OCI-LY3 (cell line): ENCODE measurements around the gene CAMSAP2.

ENCODE experiments used
- H2AFZ ChIP-seq: fragments of 200-600, 300-600 bp; shearing (Covaris generic); 2 replicates; pipeline ENCODE4 v1.6.0; 2014; ENCODE audit warnings: antibody characterized with exemption, low read depth, low read length
- H3K27ac ChIP-seq: fragments of 200-600, 300-600 bp; sonication (generic); 2 replicates; pipeline ENCODE4 v1.5.1; 2014; ENCODE audit warnings: mild to moderate bottlenecking, low read length, moderate library complexity, mixed read lengths
- H3K27me3 ChIP-seq: fragments of 200-600, 300-600 bp; sonication (generic); 2 replicates; pipeline ENCODE4 v1.6.1; 2014; ENCODE audit warnings: low read depth, low read length, mixed read lengths
- H3K36me3 ChIP-seq: fragments of 200-600, 300-600 bp; sonication (generic); replicated peaks from 2 replicates; pipeline ENCODE3; 2014; ENCODE audit warnings: low read depth, low read length, mixed read lengths
- H3K4me1 ChIP-seq: fragments of 300-600, 200-600 bp; sonication (generic); 2 replicates; pipeline ENCODE4 v1.6.1; 2014; ENCODE audit warnings: low read length, mixed read lengths
- H3K4me2 ChIP-seq: fragments of 200-600, 300-600 bp; sonication (generic); 2 replicates; pipeline ENCODE4 v1.6.1; 2014; ENCODE audit warnings: low read length, mixed read lengths
- H3K4me3 ChIP-seq: fragments of 300-600, 200-600 bp; sonication (generic); 2 replicates; pipeline ENCODE4 v1.5.1; 2014; ENCODE audit warnings: antibody characterized with exemption, mild to moderate bottlenecking, low read length, moderate library complexity
- H3K79me2 ChIP-seq: fragments of 300-600, 200-600 bp; shearing (Covaris generic); 2 replicates; pipeline ENCODE4 v1.6.1; 2014; ENCODE audit warnings: mild to moderate bottlenecking, low read length, mixed read lengths
- H3K9ac ChIP-seq: fragments of 300-600, 200-600 bp; shearing (Covaris generic); 2 replicates; pipeline ENCODE4 v1.6.0; 2014; ENCODE audit warnings: mild to moderate bottlenecking, low read length, moderate library complexity
- H3K9me3 ChIP-seq: fragments of 200-600, 300-600 bp; shearing (Covaris generic); 2 replicates; pipeline ENCODE4 v1.6.1; 2014; ENCODE audit warnings: low read length, mixed read lengths; ENCODE audit not compliant: insufficient read depth
- H4K20me1 ChIP-seq: fragments of 200-600, 300-600 bp; sonication (generic); 2 replicates; pipeline ENCODE4 v1.6.1; 2016; ENCODE audit warnings: low read length, mixed read lengths; ENCODE audit not compliant: insufficient read depth
- CTCF ChIP-seq: fragments of 200-600, 300-600 bp; sonication (generic); IDR thresholded peaks from 2 replicates; pipeline ENCODE4 v1.5.1; 2014; ENCODE audit warnings: antibody characterized with exemption, low read length, low read depth
- EZH2phosphoT487 ChIP-seq: fragments of 200-600 bp; shearing (Covaris generic); IDR thresholded peaks from 2 replicates; pipeline ENCODE4 v1.6.1; 2018; ENCODE audit warnings: antibody characterized with exemption, mixed run types, low read depth

The CAMSAP2 gene

DNA sequence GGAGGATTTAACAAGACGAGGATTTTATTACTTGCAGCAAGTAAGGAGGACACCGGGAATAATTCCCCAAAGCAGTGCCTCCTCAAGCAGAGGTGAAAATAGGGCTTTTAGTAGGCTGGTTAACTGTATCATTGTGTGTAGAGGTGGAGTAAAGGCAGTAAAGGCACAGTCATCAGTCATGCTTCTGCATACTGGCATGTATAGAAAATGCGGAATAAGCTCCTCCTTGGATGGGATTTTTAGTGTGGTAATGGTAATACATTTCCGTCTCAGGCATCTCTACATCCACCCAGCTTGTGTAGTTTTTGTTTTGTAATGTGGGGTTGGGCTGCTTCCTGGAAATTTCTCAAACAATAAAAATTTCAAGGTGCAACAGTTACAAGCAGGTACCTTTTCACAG lies 106.7 kb downstream of the CAMSAP2 start:
- Histone ChIP-seq H3K27ac (no peak overlapping the region), H3K9ac (no peak overlapping the region), H4K20me1 (no peaks in the 10 kb centered on the region), H3K4me3 (no peak overlapping the region), H3K36me3 (peaks cover 20% of the 10 kb centered on the region), H3K4me1 (peaks cover 2% of the 10 kb centered on the region; the same call in 1 of the 2 replicates), H3K27me3 (no peaks in the 10 kb centered on the region), H3K4me2 (no peak overlapping the region), H3K79me2 (no peaks in the 10 kb centered on the region), H2AFZ (no peak overlapping the region), H3K9me3 (no peaks in the 10 kb centered on the region)
- no peak for TF ChIP-seq CTCF
- no peak for TF ChIP-seq EZH2phosphoT487

DNA sequence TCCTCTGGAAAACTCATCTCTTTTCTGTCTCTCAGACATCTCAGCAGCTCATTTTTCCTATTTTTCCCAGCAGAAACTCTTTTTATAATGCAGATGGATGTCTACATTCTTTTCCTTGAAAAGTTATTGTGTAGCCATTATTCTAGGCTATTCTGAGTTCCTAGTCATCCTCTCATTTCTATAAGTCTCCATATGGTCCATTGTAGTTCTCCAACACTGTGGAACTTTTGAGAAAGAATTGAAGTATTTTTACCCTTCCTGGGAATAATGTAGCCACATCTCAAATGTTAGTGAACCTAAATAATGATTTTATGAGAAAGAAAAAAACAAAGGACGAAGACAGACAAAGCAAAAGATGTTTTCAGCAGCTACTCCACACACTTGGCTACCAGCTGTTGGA lies 107.7 kb downstream of the CAMSAP2 start:
- H3K4me2 ChIP-seq = no peak overlapping the region
- H3K4me1 ChIP-seq = peaks cover 2% of the 10 kb centered on the region; the same call in 1 of the 2 replicates
- H3K4me3 ChIP-seq = no peak overlapping the region
- H4K20me1 ChIP-seq = no peaks in the 10 kb centered on the region
- H3K9me3 ChIP-seq = no peaks in the 10 kb centered on the region
- H3K36me3 ChIP-seq = peaks cover 20% of the 10 kb centered on the region
- TF ChIP-seq CTCF (no peak), EZH2phosphoT487 (no peak)
- H3K9ac ChIP-seq = no peak overlapping the region
- no peaks in the 10 kb centered on the region for H3K27me3 ChIP-seq
- no peaks in the 10 kb centered on the region for H3K79me2 ChIP-seq
- H3K27ac ChIP-seq = no peak overlapping the region
- no peak overlapping the region for H2AFZ ChIP-seq

- H3K79me2 ChIP-seq = no peaks in the 10 kb centered on the region
- H4K20me1 ChIP-seq = no peaks in the 10 kb centered on the region
- H2AFZ ChIP-seq = no peak overlapping the region
- no peaks in the 10 kb centered on the region for H3K4me1 ChIP-seq
- peaks cover 25% of the 10 kb centered on the region for H3K36me3 ChIP-seq
- no peak overlapping the region for H3K4me2 ChIP-seq
- no peaks in the 10 kb centered on the region for H3K27me3 ChIP-seq
- no peak overlapping the region for H3K4me3 ChIP-seq
- no peak overlapping the region for H3K27ac ChIP-seq
- TF ChIP-seq CTCF (no peak), EZH2phosphoT487 (no peak)
- H3K9ac ChIP-seq = no peak overlapping the region
- no peaks in the 10 kb centered on the region for H3K9me3 ChIP-seq
Measured at GRCh38 chr1:200849430-200849829, 110.7 kb downstream of the CAMSAP2 start.

DNA sequence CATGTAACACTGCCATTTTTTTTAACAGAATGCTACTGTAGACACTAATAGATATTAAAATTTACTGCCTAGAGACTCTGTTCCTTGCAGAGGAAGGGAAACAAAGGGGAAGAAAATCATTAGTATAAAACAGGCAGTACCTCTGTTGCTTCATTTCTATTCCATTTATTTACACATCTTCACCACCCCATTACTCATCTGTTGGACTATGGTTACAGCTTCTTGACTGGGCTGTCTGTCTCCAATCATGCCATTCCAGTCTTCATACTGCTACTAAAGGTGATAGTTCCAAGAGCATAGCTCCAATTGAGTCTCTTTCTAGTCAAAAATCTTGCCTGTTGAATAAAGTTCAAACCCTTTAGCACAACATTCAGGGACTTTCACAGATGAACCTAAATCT lies 111.9 kb downstream of the CAMSAP2 start:
- Histone ChIP-seq H3K36me3 (peaks cover 25% of the 10 kb centered on the region), H2AFZ (no peak overlapping the region), H3K4me1 (no peaks in the 10 kb centered on the region), H3K27ac (no peak overlapping the region), H4K20me1 (no peaks in the 10 kb centered on the region), H3K4me3 (no peak overlapping the region), H3K4me2 (no peak overlapping the region), H3K9ac (no peak overlapping the region), H3K27me3 (no peaks in the 10 kb centered on the region), H3K79me2 (no peaks in the 10 kb centered on the region), H3K9me3 (no peaks in the 10 kb centered on the region)
- TF ChIP-seq EZH2phosphoT487 (no peak), CTCF (no peak)
